ENCODE data around the gene PAX3.

DNA sequence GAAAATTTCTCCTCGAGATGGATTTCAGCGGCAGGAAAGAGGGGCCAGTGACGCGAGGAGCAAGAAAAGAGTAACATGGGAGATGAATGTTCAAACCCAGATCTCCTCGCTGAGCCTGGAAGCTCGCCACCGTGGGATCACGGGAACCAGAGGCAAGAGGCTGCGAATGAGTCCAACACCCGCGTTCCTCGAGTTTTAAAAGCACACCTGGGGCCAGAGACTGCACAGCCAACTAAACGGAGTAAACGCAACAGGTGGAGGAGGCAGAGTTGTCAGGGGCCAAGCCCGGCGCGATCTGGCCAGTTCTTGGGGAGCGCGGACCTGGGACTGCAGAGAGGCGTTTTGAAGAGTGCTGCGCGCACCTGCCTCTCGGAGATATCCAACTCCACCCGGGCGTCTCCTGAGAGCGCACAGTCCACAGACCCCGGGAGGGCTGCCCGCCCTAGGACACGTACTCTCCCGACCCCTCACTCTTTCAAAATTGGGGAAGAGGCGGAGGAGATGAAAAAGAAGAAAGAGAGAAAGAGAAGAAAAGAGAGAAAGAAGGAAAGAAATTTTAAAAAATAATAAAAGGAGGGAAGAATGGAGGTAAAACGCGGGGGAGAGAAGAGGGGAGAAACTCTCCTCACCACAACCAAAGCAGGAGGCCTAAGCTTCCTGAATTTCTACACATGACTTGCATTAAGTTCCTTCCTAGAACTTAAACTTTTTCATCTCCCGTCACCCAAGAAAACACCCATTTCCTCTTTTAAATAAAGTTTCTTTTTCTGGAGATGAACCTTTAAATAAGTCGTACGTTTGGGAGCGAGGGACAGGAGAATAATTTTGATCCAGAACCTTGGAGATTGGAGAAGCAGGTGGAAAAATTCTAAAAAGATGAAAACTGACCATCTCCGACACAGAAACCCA lies 5.3 kb upstream of the PAX3 start:
- TF ChIP-seq, protein P1, sequence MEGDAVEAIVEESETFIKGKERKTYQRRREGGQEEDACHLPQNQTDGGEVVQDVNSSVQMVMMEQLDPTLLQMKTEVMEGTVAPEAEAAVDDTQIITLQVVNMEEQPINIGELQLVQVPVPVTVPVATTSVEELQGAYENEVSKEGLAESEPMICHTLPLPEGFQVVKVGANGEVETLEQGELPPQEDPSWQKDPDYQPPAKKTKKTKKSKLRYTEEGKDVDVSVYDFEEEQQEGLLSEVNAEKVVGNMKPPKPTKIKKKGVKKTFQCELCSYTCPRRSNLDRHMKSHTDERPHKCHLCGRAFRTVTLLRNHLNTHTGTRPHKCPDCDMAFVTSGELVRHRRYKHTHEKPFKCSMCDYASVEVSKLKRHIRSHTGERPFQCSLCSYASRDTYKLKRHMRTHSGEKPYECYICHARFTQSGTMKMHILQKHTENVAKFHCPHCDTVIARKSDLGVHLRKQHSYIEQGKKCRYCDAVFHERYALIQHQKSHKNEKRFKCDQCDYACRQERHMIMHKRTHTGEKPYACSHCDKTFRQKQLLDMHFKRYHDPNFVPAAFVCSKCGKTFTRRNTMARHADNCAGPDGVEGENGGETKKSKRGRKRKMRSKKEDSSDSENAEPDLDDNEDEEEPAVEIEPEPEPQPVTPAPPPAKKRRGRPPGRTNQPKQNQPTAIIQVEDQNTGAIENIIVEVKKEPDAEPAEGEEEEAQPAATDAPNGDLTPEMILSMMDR (IDR thresholded peaks at IDR 0.05; ENCODE audit: insufficient read depth, low read length): no peak
- peak; percentile 88; the same call in 1 of the 2 replicates for TF ChIP-seq SPI1 (IDR thresholded peaks at IDR 0.05; ENCODE audit: borderline replicate concordance, low read depth)
- TF ChIP-seq POLR2AphosphoS5 (IDR thresholded peaks at IDR 0.05; ENCODE audit: low read depth): no peak
- TF ChIP-seq, protein P2, sequence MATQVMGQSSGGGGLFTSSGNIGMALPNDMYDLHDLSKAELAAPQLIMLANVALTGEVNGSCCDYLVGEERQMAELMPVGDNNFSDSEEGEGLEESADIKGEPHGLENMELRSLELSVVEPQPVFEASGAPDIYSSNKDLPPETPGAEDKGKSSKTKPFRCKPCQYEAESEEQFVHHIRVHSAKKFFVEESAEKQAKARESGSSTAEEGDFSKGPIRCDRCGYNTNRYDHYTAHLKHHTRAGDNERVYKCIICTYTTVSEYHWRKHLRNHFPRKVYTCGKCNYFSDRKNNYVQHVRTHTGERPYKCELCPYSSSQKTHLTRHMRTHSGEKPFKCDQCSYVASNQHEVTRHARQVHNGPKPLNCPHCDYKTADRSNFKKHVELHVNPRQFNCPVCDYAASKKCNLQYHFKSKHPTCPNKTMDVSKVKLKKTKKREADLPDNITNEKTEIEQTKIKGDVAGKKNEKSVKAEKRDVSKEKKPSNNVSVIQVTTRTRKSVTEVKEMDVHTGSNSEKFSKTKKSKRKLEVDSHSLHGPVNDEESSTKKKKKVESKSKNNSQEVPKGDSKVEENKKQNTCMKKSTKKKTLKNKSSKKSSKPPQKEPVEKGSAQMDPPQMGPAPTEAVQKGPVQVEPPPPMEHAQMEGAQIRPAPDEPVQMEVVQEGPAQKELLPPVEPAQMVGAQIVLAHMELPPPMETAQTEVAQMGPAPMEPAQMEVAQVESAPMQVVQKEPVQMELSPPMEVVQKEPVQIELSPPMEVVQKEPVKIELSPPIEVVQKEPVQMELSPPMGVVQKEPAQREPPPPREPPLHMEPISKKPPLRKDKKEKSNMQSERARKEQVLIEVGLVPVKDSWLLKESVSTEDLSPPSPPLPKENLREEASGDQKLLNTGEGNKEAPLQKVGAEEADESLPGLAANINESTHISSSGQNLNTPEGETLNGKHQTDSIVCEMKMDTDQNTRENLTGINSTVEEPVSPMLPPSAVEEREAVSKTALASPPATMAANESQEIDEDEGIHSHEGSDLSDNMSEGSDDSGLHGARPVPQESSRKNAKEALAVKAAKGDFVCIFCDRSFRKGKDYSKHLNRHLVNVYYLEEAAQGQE (IDR thresholded peaks at IDR 0.05; ENCODE audit: insufficient replicate concordance, low read depth): peak; percentile 14
